ENCODE measurements around the gene NAA80.

Gene NAA80

GRCh38 chr3:50256978-50257890 lies 42.0 kb downstream of the NAA80 start:
- peak; percentile 38 for DNase-seq (ENCODE audit: low read depth)

- no peak for DNase-seq (ENCODE audit: low read depth)
Measured at GRCh38 chr3:50255251-50255615, 44.0 kb downstream of the NAA80 start.

GRCh38 chr3:50254577-50255250 lies 44.5 kb downstream of the NAA80 start:
- no peak for DNase-seq (ENCODE audit: low read depth)

DNA sequence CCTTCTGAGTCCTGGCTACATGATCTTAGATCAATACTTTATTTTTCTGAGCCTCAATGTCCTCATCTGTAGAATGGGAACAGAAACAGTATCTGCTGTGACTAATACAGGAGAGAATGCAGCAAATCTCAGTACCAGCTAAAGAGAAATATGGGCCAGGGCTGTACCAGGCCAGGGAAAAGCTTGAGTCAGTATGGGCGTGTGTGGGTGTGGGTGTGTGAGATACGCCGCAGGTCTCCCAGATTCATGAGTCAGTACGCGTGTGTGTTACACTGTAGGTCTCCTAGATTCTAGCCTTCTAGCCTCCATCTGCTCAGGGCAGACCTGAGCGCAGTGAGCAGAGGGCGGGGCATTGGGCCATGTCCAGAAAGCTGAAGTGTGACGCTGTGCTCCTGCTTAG lies 48.0 kb downstream of the NAA80 start:
- DNase-seq (ENCODE audit: low read depth) = peak; percentile 49

DNA sequence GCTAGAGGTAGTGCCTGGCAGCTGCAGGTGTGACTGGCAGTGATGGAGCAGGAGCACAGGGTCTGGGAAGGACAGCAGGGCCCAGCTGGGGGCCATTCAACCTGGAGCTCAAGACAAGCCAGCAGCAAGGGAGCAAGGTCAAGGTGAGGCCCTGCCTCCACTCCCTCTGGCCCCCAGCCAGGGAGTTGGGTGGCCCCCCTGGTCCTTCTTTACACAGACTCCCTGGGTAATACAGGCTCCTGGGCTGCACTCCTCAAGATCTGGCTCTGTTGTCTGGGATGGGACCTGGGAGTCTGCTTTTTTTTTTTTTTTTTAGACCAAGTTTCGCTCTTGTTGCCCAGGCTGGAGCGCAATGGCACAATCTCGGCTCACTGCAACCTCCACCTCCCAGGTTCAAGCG lies 48.7 kb downstream of the NAA80 start:
- DNase-seq (ENCODE audit: low read depth) = no peak

DNA sequence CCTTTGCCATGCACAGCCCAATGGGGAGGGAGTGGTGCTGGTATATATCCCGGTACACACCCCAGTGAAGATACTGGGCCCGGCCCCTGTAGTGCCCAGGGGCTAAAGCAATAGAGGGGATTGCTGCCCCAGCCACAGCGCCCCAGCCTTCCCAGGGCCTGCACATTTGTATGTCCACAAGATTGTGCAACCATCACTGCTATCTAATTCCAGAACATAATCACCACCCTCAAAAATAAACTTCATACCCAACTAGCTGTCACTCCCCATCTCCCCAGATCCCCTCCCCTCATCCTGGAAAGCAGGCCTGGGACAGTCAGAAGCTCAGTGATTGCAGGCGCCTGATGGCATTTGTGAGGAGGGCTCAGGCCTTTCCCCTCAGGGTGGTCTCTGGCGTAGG lies 49.7 kb downstream of the NAA80 start:
- no peak for DNase-seq (ENCODE audit: low read depth)

DNA sequence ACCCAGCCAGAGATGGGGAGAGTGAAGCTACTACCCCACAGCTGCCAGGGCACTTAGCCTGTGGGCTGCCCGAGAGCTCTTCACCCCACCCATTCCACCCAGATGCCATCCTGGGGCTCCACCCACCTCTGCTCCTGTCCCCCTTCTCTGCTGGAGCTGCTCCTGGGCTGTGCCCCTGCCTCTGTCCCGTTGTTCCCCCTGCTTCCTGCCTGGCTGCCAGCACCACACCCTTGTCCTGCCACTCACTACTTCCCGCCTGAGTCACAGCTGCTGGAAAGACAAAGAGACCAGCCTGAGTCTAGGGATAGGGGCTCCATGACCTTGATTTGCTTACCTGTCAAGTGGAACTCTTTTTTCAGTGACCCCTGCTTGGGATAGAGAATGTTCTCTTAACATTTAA lies 50.8 kb downstream of the NAA80 start:
- no peak for DNase-seq (ENCODE audit: low read depth)

DNA sequence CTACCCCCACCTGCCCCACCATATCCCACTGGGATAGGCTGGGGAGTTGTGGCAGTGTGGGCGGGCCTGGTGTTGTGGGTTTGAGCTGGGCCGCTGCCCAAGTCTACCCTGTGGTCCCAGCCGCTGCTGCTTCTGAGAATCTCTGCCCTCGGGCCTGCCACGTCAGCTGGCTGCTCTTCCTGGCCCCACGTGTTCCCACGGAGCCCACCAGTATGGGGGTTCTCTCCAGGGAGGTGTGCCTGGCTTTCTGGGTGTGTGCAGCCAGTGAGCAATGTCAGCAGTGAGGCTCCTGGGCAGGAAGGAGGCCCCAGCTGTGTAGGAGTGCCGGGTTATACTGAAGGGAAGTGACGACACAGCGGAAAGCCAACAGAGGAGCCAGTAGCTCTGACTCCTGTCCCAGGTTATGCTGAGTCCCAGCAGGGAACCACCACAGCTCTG lies 52.7 kb downstream of the NAA80 start:
- peak; percentile 82 for DNase-seq (ENCODE audit: low read depth)
